ENCODE measurements around the gene PRR33.
"Not testable (repeated sequence)": the region's sequence is repeated elsewhere in the genome, so short reads cannot be mapped to it uniquely, and the experiment has no call there.

Gene PRR33

DNA sequence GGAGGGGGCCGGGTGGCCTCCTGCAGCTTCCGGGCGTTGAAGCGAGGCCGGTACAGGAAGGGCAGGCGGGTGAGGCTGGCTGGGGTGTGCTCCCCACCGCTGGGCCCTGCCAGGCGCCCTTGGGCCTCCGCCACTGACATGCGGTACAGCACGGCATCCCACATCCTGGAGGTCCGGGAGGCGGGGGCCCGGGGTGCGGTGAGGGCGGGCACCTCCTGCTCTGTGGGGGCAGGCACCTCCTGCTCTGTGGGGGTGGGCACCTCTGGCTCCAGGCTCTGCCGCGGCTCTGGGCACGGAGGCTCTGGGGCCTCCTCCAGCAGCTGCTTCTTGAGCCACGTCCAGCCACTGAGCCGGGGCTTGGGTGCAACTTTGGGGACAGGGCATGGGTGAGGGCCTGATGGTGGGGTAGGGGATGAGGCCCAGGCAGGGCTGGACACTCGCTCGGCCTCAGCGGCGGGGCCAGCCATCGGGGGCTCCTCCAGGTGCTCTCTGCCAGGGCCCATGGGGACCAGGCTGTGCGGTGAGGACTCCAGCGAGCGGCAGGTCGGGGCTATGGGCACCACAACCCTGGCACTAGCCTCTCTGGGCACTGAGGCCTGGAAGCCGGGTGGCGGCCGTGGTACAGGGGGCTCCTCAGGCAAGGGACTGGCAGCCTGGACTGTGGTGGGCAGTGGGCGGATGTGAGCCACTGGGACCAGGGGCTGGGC, 2.3 kb downstream of the PRR33 start:
- DNase-seq (ENCODE audit: low spot score): no peak

DNA sequence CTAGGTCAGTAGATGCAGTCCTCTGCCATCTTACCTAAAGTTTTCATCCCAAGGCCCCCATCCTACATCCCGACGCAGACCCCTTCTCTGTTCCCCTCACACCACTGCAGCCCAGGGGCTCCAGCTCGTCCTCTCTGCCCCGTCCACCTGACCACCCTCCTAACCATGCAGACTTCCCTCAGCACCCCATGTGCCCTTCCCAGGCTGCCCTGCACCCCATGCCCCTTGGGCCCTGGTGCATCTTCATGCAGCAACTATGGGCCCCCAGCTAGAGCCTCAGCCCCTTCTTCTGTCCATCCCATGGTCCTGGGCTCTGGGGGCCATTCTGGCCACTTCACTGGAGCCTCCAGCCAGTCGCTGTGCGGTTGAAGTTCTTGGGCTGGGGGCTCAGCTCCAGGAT, 2.9 kb downstream of the PRR33 start:
- DNase-seq (ENCODE audit: low spot score): no peak

DNA sequence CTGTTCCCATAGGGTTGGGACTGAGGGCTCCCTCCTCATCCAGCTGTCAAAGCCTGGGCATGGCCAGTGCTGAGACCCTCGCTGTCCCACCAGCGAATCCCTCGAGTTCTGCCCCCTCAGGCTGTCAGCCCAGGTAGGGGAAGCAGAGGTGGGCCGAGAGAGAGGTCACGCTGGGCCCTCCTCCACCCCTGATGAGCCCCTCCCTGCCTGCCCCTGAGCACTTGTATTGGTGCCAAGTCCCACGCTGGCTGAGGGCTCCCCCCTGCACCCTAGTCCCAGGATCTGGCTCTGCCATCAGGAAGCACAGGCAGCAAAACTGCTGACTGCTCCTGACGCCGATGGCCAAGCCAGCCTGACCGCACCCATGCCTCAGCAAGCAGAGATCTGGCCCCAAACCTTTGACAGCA, 3.3 kb downstream of the PRR33 start:
- DNase-seq (ENCODE audit: low spot score): no peak

DNA sequence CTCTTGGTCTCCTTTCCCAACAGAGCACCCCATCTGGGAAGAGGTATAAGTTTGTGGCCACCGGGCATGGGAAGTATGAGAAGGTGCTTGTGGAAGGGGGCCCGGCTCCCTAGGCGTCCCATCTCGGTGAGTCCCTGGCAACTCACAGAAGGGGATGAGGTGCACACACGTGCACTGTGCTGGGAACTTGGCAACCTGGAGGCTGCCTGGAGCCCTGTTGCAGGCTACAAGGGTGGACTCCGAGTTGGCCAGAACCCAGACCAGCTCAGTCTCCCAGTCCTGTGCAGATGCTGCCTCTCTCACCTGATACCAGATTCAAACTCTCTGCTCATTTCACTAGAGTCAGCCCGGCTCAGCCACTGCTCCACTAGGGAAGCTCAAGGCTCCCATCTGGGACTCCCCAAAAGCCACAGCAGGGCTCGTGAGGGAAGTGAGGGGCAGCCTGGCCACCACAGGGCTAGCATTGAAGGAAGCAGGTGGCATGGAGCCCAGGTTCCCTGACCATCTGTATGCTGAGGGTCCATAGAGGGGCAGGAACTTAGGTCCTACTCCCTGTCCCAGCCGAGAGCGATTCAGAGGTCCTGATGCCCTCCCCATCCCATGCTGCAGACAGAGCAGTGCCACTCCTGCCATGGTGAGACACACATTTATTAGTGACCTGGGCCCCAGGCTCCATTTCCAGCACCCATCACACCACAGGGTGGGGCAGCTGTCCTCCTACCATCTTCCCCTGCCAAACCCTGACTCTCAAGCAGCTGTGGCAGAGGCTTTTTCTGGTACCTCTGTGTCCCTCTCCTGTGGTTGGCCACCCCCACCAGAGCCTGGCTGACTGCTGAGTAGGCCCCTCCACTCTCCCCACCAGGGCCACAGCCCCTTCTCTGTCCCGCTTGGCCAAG, 4.0 kb downstream of the PRR33 start:
- no peak for DNase-seq (ENCODE audit: low spot score)

DNA sequence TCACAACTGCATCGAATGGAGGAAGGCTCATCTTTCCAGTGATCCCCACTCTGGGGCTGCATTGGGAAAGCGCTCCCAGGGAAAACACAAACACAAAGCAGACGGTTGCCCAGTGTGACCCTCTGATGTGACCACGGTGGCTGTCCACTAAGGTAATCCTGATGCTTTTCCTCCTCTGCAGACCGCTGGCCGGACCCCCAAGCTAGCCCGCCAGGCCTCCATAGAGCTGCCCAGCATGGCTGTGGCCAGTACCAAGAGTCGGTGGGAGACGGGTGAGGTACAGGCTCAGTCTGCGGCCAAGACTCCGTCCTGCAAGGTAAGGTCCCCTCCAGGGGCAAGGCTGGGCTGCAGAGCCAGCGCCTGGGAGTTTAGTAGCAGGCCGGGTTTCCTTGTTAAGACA, 5.1 kb downstream of the PRR33 start:
- not testable (repeated sequence) for DNase-seq (ENCODE audit: low spot score)

DNA sequence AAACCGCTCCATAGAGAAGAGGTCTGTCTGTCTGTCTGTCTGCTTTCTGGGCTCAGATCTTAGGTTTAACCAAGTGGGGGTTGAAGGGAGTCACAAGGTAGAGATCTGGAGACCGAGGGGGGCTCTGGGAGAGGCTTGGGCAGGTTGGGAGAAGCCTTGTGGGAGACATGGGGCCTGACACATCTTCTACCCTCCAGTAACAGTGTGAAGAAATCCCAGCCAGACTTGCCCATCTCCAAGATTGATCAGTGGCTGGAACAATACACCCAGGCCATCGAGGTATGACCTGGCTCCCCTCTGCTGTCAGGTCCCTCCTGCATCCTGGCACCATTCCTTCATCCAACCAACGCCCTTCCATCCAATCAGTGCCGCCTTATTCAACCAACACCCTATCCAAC, 7.4 kb downstream of the PRR33 start:
- no peak for DNase-seq (ENCODE audit: low spot score)

DNA sequence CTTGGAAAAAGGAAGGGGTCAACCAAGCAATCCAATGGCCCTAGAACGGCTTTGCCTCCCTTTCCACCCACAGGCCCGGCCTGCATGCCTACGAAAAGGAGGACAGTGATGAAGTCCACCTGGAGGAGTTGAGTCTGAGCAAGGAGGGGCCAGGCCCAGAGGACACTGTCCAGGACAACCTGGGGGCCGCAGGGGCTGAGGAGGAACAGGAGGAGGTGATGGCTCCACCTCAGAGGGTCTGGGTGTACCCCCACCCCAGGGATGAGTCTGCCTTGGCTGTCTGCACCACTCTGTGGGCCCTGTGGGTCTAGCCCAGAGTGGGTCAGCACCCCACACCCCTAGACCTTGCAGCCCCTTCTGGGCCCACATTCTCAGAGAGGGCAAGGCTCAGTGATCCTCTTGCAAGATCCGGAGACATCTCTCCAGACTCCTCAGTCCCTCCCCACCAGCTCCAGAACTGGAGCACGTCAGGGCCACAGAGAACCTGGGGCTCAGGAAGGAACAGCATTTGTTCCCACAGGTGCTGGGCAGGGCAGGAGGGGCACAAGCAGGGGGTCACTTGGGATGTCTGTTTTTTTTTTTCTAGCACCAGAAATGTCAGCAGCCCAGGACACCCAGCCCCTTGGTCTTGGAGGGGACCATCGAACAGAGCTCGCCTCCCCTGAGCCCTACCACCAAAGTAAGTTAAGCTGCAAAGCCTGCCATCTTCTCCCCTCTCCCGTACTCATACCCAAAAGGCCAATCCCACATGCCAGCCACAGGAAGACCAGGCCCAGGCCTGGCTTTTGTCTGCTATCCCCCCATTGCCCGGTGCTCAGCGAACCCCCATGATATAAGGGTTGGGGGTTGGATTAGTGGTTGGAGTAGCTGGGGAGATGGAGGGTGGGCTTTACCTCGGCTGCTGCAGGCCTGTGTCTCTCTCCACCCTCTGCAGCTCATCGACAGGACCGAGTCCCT, 8.1 kb downstream of the PRR33 start:
- DNase-seq (ENCODE audit: low spot score): no peak

DNA sequence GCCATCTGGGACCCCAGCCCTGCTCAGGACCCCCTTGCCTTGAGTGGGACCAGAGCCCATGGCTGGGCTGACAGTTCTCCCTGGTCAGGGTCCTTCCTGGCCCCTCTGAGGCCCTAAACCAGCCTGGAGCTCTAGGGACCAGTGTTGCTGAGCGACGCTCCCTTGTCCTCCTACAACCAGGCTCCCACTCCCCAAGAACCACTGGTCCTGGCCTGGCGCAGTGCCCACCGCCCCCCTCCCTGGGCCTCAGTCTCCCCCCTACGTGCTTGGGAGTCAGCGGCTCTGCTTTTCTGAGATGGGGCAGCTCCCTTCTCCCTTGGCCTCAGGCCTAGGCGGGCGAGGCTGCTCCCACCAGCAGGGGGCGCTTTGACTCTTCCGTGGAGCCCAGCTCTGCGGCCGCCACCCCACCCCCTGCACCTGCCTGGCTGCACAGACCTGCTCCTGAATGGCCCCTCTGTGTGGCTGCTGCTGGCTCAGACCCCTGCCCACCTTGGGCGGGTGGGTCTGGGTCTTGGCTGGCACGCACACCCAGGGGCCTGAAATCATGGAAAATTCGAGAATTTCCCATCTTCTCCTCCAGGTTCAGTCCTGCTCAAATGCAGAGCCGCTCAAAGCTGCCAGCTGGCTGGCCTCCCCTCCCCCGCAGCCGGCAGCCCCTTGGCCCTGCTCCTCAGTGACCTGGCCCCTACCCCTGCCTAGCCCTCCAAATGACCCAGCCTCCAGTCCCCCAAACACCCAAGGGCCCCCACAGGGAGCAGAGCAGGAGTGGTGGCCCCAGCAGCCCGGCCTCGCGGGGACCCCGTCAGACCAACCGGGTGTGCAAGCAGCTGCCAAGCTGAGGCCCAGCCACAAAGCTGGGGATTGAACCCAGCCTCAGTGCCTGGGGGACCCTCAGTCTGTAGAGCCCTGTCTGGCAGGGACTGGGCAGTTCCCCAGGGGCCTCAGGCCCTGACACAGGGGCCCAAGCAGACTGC, 9.1 kb downstream of the PRR33 start:
- peak; percentile 80 for DNase-seq (ENCODE audit: low spot score)

DNA sequence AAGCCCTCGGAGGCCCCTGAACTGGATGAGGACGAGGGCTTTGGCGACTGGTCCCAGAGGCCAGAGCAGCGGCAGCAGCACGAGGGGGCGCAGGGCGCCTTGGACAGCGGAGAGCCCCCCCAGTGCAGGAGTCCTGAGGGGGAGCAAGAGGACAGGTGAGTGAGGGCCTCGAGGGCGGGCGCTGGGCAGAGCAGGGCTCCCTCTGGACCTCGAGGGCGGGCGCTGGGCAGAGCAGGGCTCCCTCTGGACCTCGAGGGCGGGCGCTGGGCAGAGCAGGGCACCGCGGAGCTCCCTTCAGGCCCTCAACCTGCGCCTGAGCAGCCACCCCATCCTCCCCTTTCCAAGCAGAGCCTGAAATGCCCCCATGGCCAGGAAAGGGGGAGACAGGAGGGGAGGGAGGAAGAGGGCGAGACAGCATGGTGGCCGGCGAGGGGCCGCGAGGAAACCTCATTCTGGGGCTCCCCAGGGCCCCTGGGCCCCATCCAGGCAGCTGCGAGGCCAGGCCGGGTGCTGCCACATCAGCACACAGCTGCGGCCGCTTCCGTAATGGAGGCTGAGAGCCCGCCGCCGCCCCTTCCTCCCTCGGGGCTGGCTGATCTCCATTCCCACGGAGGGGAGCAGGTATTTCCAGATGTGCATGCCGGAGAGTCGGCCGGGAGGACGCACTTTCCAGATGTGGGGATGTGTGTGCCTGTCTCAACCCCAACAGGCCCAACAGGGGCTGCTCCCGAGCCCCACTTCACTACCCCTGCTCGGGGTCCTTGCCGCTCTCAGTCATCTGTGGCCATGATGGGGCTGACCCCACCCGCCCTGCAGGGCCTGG, 10.0 kb downstream of the PRR33 start:
- DNase-seq (ENCODE audit: low spot score): peak; percentile 70

DNA sequence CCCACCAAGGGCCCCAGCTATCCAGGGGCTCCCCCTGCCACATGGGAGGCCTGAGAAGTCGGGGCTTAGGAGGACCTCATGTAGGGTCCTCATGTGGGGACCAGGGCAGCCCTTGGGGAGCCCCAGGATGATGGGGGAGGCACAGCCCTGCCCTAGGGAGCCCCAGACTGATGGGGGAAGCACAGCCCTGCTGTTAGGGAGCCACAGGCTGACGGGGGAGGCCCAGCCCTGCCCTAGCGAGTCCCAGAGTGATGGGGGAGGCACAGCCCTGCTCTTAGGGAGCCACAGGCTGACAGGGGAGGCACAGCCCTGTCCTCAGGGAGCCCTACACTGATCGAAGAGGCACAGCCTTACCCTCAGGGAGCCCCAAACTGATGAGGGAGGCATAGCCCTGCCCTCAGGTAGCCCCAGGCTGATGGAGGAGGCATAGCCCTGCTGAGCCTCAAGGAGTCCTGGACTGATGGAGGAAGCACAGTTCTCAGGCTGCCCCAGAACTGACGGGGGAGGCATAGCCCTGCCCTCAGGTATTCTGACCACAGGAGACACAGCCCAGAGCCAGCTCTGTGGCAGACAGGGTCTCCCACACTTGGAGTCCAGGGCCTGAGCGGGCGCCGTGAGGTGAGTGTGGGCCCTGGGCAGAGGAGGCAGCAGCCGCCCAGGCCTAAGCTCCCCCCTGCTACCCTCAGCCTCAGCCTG, 10.8 kb downstream of the PRR33 start:
- peak; percentile 22 for DNase-seq (ENCODE audit: low spot score)

DNA sequence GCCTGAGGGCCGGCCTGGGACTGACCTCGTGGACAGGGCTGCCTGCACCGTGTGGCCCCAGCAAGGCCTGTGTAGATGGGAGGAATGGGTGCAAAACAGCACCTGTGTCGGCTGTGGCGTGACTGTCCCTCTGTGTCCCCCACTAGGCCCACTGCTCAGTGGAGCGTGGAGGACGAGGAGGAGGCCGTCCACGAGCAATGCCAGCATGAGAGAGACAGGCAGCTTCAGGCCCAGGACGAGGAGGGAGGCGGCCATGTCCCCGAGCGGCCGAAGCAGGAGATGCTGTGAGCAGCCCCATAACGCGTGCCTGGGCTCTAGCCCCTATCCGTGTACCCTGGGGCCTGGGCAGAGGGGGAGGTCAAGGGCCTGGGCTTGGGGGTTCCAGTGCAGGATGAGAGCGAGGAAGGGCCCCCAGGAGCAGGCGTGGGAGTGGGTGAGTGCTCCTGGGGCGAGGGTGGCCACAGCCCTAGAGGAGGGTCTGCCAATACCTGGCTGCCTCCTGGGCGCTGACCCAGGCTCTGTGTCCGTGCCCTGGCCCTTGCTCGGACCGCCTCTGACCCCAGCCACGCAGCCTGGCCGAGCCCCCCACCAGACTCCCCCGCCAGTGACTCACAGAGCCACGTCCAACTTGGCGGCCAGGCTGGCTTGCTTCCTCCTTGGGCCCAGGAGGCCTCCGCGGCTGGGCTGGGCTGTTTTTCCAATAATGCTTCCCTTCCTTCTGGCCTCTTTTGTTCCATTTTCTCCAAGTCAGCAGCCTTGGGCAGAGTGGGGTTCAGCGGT, 11.6 kb downstream of the PRR33 start:
- DNase-seq (ENCODE audit: low spot score): no peak

DNA sequence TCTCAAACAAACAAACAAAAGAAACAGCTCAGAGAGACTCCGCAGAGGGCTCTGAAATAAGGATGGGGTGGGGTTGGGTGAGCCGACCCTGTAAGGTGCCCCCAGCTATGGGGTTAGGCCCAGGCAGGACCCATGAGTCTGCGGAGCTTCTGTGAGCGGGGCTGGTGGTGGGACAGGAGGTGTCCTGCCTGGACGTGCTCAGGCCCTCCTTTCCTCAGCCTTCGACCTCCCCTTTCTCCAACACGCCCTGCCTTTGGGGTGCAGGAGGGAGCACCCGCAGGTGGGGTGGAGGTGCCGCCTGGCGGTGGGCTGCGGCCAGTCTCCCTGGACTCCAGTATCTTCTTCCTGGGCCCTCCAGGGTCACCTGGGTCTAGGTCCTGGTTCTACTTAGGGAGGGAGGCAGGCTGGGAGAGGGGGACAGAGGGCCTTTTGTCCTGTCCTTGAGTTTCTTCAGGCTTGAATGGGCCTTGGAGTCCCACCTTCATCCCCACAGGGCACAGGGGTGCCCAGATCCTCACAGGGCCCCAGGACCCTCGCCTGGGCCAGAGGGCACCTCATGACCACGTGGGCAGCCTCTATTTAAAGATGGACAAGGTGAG, 12.3 kb downstream of the PRR33 start:
- DNase-seq (ENCODE audit: low spot score): no peak

DNA sequence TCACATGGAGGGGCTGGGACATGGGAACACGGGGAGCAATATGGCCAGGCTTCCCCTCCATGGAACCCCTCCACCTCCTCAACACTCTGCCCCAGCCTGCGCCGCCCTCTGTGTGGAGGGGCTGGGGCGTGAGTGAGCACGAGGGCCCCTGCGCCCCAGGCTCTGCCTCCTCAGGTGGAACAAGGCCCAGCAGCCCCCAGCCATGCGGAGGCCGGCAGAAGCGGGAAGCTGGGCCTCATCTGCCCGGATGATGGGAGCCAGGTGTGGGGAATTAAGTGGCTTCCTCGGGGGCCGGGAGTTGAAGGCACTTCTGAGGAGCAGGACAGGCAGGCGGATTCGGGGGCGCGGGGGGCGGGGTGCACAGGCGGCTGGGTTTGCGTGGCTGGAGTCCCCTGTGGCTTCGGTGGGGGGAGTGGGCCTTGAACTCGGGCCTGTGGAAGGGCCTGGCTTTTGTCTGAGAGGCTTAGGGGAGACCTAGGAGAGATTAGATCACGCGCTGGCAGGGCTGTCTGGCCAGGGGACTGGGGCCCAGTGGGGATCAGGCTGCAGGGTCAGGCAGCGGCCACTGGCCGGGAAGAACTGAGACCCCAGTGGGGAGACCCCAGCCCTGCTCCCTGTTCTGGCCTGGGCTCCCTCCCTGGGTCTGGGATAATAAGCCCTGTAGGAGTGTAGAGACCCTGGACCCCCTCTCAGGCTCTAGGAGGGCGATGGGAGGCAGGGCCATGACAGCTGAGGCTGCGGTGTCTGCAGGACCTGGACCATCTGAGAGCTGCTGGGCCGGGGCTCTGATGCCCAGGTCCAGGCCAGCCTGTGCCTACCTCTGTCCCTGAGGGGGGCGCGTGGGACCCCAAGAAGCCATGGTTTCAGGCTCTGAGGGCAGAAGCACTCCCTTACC, 13.3 kb downstream of the PRR33 start:
- no peak for DNase-seq (ENCODE audit: low spot score)

DNA sequence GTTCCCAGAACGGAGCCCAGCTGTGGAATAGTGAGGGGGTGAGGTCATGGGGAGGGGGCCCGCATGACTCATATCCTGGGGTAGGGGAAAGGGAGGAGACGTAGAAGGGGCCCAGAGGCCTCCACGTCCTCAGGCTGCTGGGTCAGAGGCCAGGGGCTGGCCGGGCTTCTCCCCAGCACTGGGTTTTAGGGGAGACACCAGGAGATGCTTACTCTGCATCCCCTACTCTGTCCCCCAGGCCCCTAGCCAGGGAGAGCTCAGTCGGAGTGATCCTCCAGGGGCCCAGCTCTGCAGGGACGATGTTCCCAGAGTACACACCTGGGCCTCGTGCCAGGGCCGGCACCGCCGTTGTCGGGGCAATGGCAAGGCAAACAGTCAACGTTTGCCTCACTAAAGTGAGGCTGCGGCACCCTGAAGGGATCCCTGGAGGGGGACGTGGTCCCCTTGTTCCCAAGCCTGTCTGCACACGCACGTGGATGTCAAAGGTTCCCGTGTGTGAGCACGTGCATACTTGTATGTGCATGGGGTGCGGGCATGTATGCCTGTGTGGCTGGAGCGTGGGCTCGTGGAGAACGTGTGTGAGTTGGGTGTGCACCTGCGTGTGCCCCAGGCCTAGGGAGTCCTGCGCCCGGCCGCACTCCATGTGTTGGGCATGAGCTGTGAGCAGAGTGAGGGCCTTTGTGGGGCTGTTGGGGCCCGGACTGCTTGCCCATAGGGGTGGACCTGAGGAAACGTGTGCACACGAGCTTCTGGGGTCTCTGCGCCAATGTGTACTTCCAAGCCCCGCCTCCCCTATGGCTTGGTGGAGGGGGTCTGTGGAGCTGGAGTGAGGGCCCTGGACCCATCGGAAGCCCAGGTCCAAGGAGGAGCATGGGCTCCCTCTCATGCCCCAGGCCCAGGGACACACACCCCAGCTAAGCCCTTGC, 14.2 kb downstream of the PRR33 start:
- no peak for DNase-seq (ENCODE audit: low spot score)

DNA sequence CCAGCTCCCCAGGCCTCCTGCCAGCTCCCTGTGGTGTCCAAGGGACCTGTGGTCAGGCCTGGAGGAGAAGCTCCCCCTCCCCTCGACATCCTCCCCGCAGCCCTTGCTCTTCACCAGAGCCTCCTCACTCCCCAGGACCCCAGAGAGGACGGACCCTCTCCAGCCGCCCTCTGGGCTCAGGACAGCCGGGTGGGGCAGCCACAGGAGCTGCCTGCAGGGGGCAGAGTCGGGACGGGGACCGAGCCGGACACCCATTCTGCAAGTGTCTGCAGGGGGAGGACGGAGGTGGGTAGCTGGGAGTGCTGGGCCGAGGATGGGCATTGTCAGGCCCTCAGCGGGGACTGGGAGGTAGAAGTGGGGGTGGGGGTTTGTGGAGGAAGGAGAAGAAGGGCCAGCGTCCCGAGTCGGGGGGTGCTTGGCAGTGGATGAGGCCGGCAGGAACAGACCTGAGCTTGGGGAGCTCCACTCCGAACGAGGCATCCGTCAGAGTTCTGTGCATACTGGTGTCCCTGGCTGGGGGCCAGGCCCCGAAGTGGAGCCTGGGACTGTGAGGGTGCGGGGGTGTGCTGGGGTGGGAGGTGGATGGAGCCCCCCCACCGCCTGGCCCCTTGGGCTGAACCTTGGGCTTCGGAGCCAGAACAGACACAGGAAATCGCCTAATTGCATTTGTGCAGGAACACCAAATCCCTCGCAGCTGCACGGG, 15.2 kb downstream of the PRR33 start:
- DNase-seq (ENCODE audit: low spot score): peak; percentile 44

Measured in NAMALWA (cell line).